Neural crest cell (in vitro differentiated cells): Measurements from ENCODE around the gene TDRD10. TPM values are rescaled to one million over a fixed set of nuclear protein-coding genes. Genes with fewer than 3 reads are reported as not detected.

Experiments used
- DNase-seq: peaks from one replicate; pipeline ENCODE4 v3.0.0; 2021; ENCODE audit warnings: low read depth, mixed read lengths, low spot score
- H3K27ac Mint-ChIP-seq: one replicate; pipeline ENCODE4 v1.8.0; 2021; ENCODE audit warnings: mild to moderate bottlenecking, mixed read lengths; ENCODE audit not compliant: unreplicated experiment
- H3K27me3 Mint-ChIP-seq: 2 replicates; pipeline ENCODE4 v1.8.0; 2021; ENCODE audit warnings: low read depth, mild to moderate bottlenecking, mixed read lengths
- H3K36me3 Mint-ChIP-seq: 2 replicates; pipeline ENCODE4 v1.8.0; 2021; ENCODE audit warnings: low read depth, mild to moderate bottlenecking, mixed read lengths
- H3K4me1 Mint-ChIP-seq: 2 replicates; pipeline ENCODE4 v1.8.0; 2021; ENCODE audit warnings: mixed read lengths
- H3K4me3 Mint-ChIP-seq: one replicate; pipeline ENCODE4 v1.8.0; 2021; ENCODE audit warnings: mild to moderate bottlenecking, mixed read lengths
- H3K9me3 Mint-ChIP-seq: 2 replicates; pipeline ENCODE4 v1.8.0; 2021; ENCODE audit warnings: mixed read lengths
- total RNA-seq: library from RNA; stranded (reverse); gene quantifications from 2 replicates; pipeline ENCODE4 v1.2.1, GENCODE V29; 2021
- TF ChIP-seq, protein P1 (sequence below): fragments of 200-600 bp; sonication (generic); conservative IDR thresholded peaks from 2 replicates; pipeline ENCODE4 v1.5.0; 2021; ENCODE audit warnings: antibody characterized with exemption, mild to moderate bottlenecking

Gene TDRD10
- total RNA-seq, 1 donor from 2014 or later = not detected

DNA sequence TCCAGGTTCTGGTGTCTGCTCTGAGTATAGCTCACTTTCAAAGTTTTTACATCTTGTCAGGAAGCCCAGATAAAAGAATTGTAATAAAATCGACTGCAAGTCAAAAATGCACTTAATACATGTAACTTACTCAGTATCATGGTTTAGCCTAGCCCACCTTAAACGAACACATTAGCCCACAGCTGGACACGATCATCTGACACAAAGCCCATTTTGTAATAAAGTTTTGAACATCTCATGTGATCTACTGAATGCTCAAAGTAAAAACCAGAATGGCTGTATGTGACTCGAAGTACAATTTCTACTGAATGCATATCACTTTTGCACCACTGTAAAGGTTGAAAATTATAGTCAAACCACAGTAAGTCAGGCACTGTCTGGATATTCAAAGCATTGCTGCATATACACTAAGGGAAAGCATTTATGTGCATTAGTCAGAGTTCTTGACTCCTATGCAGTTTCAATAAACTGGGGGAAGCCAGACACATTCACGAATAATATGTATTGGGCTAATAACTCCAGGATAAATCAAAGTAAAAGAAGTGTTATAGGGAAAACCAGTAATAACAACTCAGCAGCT lies 12.2 kb upstream of the TDRD10 start:
- TF ChIP-seq, protein P1, sequence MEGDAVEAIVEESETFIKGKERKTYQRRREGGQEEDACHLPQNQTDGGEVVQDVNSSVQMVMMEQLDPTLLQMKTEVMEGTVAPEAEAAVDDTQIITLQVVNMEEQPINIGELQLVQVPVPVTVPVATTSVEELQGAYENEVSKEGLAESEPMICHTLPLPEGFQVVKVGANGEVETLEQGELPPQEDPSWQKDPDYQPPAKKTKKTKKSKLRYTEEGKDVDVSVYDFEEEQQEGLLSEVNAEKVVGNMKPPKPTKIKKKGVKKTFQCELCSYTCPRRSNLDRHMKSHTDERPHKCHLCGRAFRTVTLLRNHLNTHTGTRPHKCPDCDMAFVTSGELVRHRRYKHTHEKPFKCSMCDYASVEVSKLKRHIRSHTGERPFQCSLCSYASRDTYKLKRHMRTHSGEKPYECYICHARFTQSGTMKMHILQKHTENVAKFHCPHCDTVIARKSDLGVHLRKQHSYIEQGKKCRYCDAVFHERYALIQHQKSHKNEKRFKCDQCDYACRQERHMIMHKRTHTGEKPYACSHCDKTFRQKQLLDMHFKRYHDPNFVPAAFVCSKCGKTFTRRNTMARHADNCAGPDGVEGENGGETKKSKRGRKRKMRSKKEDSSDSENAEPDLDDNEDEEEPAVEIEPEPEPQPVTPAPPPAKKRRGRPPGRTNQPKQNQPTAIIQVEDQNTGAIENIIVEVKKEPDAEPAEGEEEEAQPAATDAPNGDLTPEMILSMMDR = no peak
- Mint-ChIP-seq H3K4me3 (no peak overlapping the region), H3K9me3 (no peaks in the 10 kb centered on the region), H3K27ac (no peak overlapping the region), H3K27me3 (peaks cover 11% of the 10 kb centered on the region), H3K36me3 (no peaks in the 10 kb centered on the region), H3K4me1 (peaks cover 24% of the 10 kb centered on the region)
- DNase-seq = no peak

DNA sequence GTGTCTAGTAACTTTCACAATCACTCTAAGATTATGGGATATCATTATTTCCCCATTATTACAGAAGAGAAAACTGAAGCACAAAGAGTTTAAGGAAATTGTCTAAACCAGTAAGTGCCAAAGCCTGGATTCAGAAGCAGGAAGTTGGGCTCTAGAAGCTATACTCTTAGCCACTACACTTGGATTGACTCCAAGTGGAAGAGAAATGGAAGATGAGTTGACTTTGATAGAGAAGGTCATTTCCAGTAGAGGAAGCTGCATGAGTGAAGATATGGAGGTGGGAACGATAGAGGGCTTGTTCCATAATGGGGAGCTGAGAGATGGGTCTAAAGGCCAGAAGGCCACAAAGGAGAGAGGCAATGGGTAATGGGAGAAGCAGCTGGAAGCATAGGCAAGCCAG lies 11.7 kb upstream of the TDRD10 start:
- Mint-ChIP-seq H3K27me3 (peaks cover 11% of the 10 kb centered on the region), H3K27ac (no peak overlapping the region), H3K9me3 (no peaks in the 10 kb centered on the region), H3K4me1 (peaks cover 27% of the 10 kb centered on the region), H3K36me3 (no peaks in the 10 kb centered on the region), H3K4me3 (no peak overlapping the region)
- no peak for DNase-seq
- TF ChIP-seq, protein P1 = no peak

DNA sequence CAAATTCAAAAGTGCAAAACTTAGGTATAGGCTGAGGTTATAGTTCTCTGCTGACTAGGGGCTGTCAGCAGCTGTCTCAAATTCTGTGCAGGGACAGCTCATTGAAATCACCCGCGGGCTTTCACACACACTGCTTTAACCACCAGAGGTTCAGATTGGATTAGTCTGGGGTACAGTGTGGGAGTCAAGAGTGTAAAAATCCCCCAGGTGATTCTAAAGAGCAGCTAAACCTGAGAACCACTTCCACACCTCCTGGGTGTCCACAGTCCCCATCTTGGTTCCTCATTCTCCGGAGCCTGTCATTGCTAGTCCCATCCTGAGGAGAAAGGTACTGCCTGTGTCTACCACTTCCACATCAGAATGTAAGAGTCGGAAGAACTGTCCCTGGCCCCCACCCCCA lies 9.9 kb upstream of the TDRD10 start:
- no peaks in the 10 kb centered on the region for H3K9me3 Mint-ChIP-seq
- no peaks in the 10 kb centered on the region for H3K36me3 Mint-ChIP-seq
- peaks cover 11% of the 10 kb centered on the region for H3K27me3 Mint-ChIP-seq
- no peak overlapping the region for H3K4me3 Mint-ChIP-seq
- H3K4me1 Mint-ChIP-seq = peaks cover 32% of the 10 kb centered on the region
- no peak overlapping the region for H3K27ac Mint-ChIP-seq
- no peak for DNase-seq
- TF ChIP-seq, protein P1 = no peak

DNA sequence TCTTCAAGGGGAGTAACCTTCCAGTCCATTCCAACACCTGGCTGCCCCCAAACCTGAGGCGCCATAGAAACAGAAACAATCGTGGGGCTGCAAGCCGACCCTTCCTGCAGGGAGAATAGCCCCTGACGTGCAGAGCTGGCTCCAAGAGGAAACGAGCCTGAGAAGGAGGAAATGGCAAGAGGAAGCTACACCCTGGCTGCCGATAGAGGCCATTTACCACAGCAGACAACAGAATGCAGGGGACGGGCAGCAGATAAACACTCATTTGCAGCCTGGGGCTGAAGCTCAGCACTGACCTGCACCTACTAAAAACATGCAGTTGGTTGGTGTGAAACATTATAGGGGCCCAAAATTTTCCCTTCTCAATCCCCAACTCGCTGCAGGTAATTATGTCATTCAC lies 8.7 kb upstream of the TDRD10 start:
- no peaks in the 10 kb centered on the region for H3K36me3 Mint-ChIP-seq
- H3K4me1 Mint-ChIP-seq = peaks cover 35% of the 10 kb centered on the region
- TF ChIP-seq, protein P1 = no peak
- no peaks in the 10 kb centered on the region for H3K9me3 Mint-ChIP-seq
- no peak for DNase-seq
- no peak overlapping the region for H3K4me3 Mint-ChIP-seq
- no peak overlapping the region for H3K27ac Mint-ChIP-seq
- H3K27me3 Mint-ChIP-seq = peaks cover 11% of the 10 kb centered on the region

DNA sequence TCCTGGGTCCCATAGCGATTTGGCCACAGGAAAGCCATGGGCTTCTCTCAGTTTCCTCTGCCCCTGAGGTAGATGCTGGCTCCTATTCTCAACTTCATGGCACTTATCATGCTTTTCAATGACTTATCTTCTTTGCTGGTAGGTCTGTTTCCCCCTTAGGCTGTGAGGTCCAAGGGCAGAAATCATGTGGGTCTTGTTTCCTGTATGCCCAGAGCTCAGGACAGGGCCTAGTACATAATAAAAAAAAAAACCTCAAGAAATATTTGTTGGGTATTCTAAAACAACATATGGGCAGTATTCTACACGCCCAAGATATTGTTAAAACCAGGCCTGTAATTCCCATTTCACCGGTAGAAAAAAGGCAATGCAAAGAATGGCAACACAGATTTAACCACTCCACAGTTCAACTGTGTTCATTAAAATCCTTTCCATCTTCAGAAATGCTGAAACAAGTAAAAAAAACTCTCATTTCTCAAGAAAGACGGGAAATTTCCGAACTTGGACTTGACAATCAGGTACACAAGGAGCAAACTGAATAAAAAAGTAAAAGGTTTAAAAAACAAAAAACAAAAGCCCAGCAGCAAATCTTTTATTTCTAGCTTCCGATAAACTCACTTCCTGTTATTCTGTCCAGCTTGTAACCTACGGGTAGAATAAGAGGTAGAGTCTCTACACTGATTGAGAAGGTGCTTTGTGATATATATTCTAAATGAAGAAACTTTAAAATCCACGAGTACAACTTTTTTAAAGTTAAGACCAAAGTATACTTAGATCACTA lies 6.3 kb upstream of the TDRD10 start:
- DNase-seq = no peak
- TF ChIP-seq, protein P1 = no peak
- Mint-ChIP-seq H3K27me3 (peaks cover 29% of the 10 kb centered on the region), H3K36me3 (no peaks in the 10 kb centered on the region), H3K4me3 (peak overlapping the region; percentile 11), H3K9me3 (no peaks in the 10 kb centered on the region), H3K27ac (peak overlapping the region; percentile 15), H3K4me1 (peaks cover 35% of the 10 kb centered on the region)
